ENCODE data around the gene LRMDA. TPM values are rescaled to one million over a fixed set of nuclear protein-coding genes. Genes with fewer than 3 reads are reported as not detected.

LRMDA gene
- total and polyA plus RNA-seq, 2 of the 4 experiments (the other 2 are of a cell fraction): 0.07 TPM; not detected in 1

DNA sequence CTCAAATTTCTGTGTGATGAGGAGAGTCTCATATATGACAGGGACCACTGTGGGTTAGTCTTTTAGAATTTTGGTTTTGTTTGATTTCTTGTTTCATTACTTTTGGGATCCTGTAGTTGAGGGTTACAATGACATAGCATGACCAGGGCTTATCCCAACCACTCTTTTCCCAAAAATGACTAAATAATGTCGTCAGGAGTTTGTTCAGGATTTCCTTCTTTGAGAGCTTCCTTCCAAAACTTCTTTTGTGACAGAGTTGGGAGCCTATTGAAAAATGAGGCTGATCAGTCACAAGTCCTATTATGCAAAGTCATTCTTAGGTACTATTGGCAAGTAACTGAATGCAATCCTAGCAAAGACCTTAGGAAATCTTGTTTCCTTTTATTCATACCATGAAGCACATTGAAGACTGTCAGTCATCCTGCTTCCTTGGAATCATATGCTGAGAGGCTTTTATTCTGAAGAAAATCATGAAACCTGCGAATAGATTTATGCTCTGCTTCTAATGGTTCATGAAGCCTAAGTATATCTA is 498.3 kb downstream of the LRMDA start:
- no peak overlapping the region for H3K4ac ChIP-seq (ENCODE audit: low read depth, low read length)
- WGBS, 2 experiments (ENCODE audit: extremely low coverage in 2 of 2, insufficient read length in 1 of 2): no CpG with 5 or more reads among the region's 2 CpGs
- dilution Hi-C loops (cut with HindIII; ENCODE audit: low sequenced_read_pairs, unreplicated experiment): no loop called here
- no peak overlapping the region for H3K23ac ChIP-seq (ENCODE audit: low read depth, low read length)
- H3K27me3 ChIP-seq (ENCODE audit: control insufficient read depth, insufficient read depth, low read length): peaks cover 9% of the 10 kb centered on the region
- H3K56ac ChIP-seq (ENCODE audit: extremely low read depth, insufficient read depth, low read length): no peak overlapping the region
- H2AK5ac ChIP-seq (ENCODE audit: low read depth, low read length): no peak overlapping the region
- TF ChIP-seq, protein P1, sequence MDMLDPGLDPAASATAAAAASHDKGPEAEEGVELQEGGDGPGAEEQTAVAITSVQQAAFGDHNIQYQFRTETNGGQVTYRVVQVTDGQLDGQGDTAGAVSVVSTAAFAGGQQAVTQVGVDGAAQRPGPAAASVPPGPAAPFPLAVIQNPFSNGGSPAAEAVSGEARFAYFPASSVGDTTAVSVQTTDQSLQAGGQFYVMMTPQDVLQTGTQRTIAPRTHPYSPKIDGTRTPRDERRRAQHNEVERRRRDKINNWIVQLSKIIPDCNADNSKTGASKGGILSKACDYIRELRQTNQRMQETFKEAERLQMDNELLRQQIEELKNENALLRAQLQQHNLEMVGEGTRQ (IDR thresholded peaks at IDR 0.05; ENCODE audit: low read depth, low read length): no peak
- H4K20me1 ChIP-seq (ENCODE audit: insufficient read depth, low read length): no peaks in the 10 kb centered on the region
- H2BK15ac ChIP-seq (ENCODE audit: low read depth, low read length): no peak overlapping the region
- intact Hi-C loops (cut with micrococcal nuclease): loop anchor here (10.0 kb wide), 1 partner anchor 615 kb away; no protein-coding TSS in a partner anchor
- no peak overlapping the region for H2BK20ac ChIP-seq (ENCODE audit: low read depth, low read length)
- H3K4me3 ChIP-seq (ENCODE audit: insufficient read depth, low read depth, low read length): no peak overlapping the region
- H4K5ac ChIP-seq (ENCODE audit: low read depth, low read length): no peak overlapping the region
- no peak overlapping the region for H3K9ac ChIP-seq (ENCODE audit: low read depth, low read length)
- H3K4me2 ChIP-seq (ENCODE audit: low read depth, low read length): no peak overlapping the region
- no peaks in the 10 kb centered on the region for H3K4me1 ChIP-seq (ENCODE audit: control insufficient read depth, insufficient read depth, low read length)
- no peaks in the 10 kb centered on the region for H3K9me1 ChIP-seq (ENCODE audit: insufficient read depth, low read length)
- no peak overlapping the region for H2BK5ac ChIP-seq (ENCODE audit: low read depth, low read length, poor library complexity, severe bottlenecking)
- no TSS peak for BruUV-seq (replicated peaks)
- DNase-seq (no peak), ATAC-seq (ENCODE audit: low read depth) (no peak)
- no peaks in the 10 kb centered on the region for H3K36me3 ChIP-seq (ENCODE audit: control insufficient read depth, insufficient read depth, low read length)
- no peak overlapping the region for H4K8ac ChIP-seq (ENCODE audit: low read depth in 2 of 2, low read length in 2 of 2)
- H3K18ac ChIP-seq (ENCODE audit: low read depth, low read length): no peak overlapping the region
- ChIA-PET CTCF (no interaction called here), POLR2A (ENCODE audit: unreplicated experiment) (no interaction called here)
- no peak overlapping the region for H3K27ac ChIP-seq (ENCODE audit: insufficient read depth, low read length)
- no peaks in the 10 kb centered on the region for H3K79me1 ChIP-seq (ENCODE audit: low read depth in 1 of 2, low read length in 2 of 2)
- H4K91ac ChIP-seq (ENCODE audit: insufficient read depth, low read depth, low read length): no peak overlapping the region
- H3K14ac ChIP-seq (replicated peaks; ENCODE audit: low read depth, low read length): no peak overlapping the region
- no peak overlapping the region for H2AK9ac ChIP-seq (replicated peaks; ENCODE audit: low read depth, low read length, poor library complexity)
- no peak overlapping the region for H2AFZ ChIP-seq (replicated peaks; ENCODE audit: low read length, poor library complexity)
- no peak overlapping the region for H2BK120ac ChIP-seq (ENCODE audit: low read depth, low read length)
- in situ Hi-C loops (cut with MboI; ENCODE audit: low sequenced_read_pairs): no loop called here
- H3K9me3 ChIP-seq (ENCODE audit: control insufficient read depth, insufficient read depth, low read length): no peaks in the 10 kb centered on the region

All from IMR-90 (cell line).